HG03159 (cell line): ENCODE data around the gene HSPA12B.

Source experiments
- ATAC-seq: cut with Tn5 transposase; IDR thresholded peaks from one replicate; pipeline ENCODE4 v1.9.1; 2021; ENCODE audit warnings: mild to moderate bottlenecking, moderate library complexity; ENCODE audit not compliant: unreplicated experiment

HSPA12B gene

GRCh38 chr20:3728354-3728753 lies 4.1 kb upstream of the HSPA12B start:
- no peak for ATAC-seq

GRCh38 chr20:3728876-3729275 lies 3.6 kb upstream of the HSPA12B start:
- no peak for ATAC-seq

- ATAC-seq: no peak
These were observed 3.1 kb upstream of the HSPA12B start for GRCh38 chr20:3729378-3729777.

- no peak for ATAC-seq
These were observed 2.5 kb upstream of the HSPA12B start for GRCh38 chr20:3729811-3730540.

- no peak for ATAC-seq
These were observed 1.4 kb upstream of the HSPA12B start for GRCh38 chr20:3730803-3731672.

- ATAC-seq: no peak
These were observed 550 bp upstream of the HSPA12B start for GRCh38 chr20:3731944-3732326.

GRCh38 chr20:3733119-3733995 lies 872 bp downstream of the HSPA12B start:
- no peak for ATAC-seq

- no peak for ATAC-seq
These were observed 1.8 kb downstream of the HSPA12B start for GRCh38 chr20:3734111-3734843.

GRCh38 chr20:3735768-3736167 lies 3.3 kb downstream of the HSPA12B start:
- ATAC-seq: no peak

GRCh38 chr20:3738111-3739053 lies 5.9 kb downstream of the HSPA12B start:
- no peak for ATAC-seq

GRCh38 chr20:3739054-3739925 lies 6.8 kb downstream of the HSPA12B start:
- no peak for ATAC-seq

GRCh38 chr20:3739926-3740451 lies 7.5 kb downstream of the HSPA12B start:
- ATAC-seq: no peak

- no peak for ATAC-seq
These were observed 8.3 kb downstream of the HSPA12B start for GRCh38 chr20:3740615-3741301.

GRCh38 chr20:3741836-3742458 lies 9.5 kb downstream of the HSPA12B start:
- no peak for ATAC-seq

- ATAC-seq: no peak
These were observed 10.8 kb downstream of the HSPA12B start for GRCh38 chr20:3743251-3743650.

GRCh38 chr20:3744037-3744436 lies 11.6 kb downstream of the HSPA12B start:
- no peak for ATAC-seq
